ENCODE measurements around the gene PAX8. TPM values are rescaled to one million over a fixed set of nuclear protein-coding genes. Genes with fewer than 3 reads are reported as not detected.

Gene PAX8
- total and polyA plus RNA-seq, 2 of the 13 experiments (the other 11 are each of a cell fraction or from before 2014, with no cell fraction given): 1.5 to 8.8 TPM

GRCh38 chr2:113180131-113180946, 98.4 kb downstream of the PAX8 start (continued):
- TF ChIP-seq ZFAT (CRISPR knock-in tag; conservative IDR thresholded peaks at IDR 0.05) (no peak), GATAD2A (CRISPR knock-in tag; IDR thresholded peaks at IDR 0.05) (peak; percentile 87), ZNF18 (CRISPR knock-in tag; IDR thresholded peaks at IDR 0.05; ENCODE audit: insufficient replicate concordance) (peak; percentile 77), HDAC1 (CRISPR knock-in tag; IDR thresholded peaks at IDR 0.05) (peak; percentile 81; the same call in 1 of the 2 replicates), TBX2 (CRISPR knock-in tag; IDR thresholded peaks at IDR 0.05; ENCODE audit: borderline replicate concordance) (peak; percentile 80; the same call in 1 of the 2 replicates), BORCS8-MEF2B (CRISPR knock-in tag; IDR thresholded peaks at IDR 0.05) (peak; percentile 26; the same call in 1 of the 2 replicates), ERF (CRISPR knock-in tag; IDR thresholded peaks at IDR 0.05) (peak; percentile 74), ZBTB7A (CRISPR knock-in tag; IDR thresholded peaks at IDR 0.05) (peak; percentile 96; the same call in 1 of the 2 replicates), ZNF790 (CRISPR knock-in tag; IDR thresholded peaks at IDR 0.05; ENCODE audit: borderline replicate concordance) (no peak), ZNF205 (CRISPR knock-in tag; IDR thresholded peaks at IDR 0.05) (peak; percentile 66; the same call in 1 of the 2 replicates), TP53 (CRISPR knock-in tag; conservative IDR thresholded peaks at IDR 0.05) (no peak), NFYC (CRISPR knock-in tag; IDR thresholded peaks at IDR 0.05) (no peak; the same call in 1 of the 2 replicates), THAP9 (CRISPR knock-in tag; IDR thresholded peaks at IDR 0.05; ENCODE audit: borderline replicate concordance) (no peak), ZNF136 (CRISPR knock-in tag; IDR thresholded peaks at IDR 0.05; ENCODE audit: low read depth) (0 out of 2 replicates have a peak, but pooled peaks have one; percentile 24), DMAP1 (CRISPR knock-in tag; IDR thresholded peaks at IDR 0.05) (0 out of 2 replicates have a peak, but pooled peaks have one; percentile 18), TBL1XR1 (IDR thresholded peaks at IDR 0.05; ENCODE audit: borderline replicate concordance, low read length, partially characterized antibody) (peak; percentile 29), ZNF670 (CRISPR knock-in tag; IDR thresholded peaks at IDR 0.05; ENCODE audit: borderline replicate concordance) (peak; percentile 65; the same call in 1 of the 2 replicates), LCORL (IDR thresholded peaks at IDR 0.05) (0 out of 2 replicates have a peak, but pooled peaks have one; percentile 21), LCORL (CRISPR knock-in tag; IDR thresholded peaks at IDR 0.05) (peak; percentile 50; the same call in 1 of the 2 replicates), ZNF788 (CRISPR knock-in tag; IDR thresholded peaks at IDR 0.05; ENCODE audit: borderline replicate concordance) (peak; percentile 73; the same call in 1 of the 2 replicates), CBX1 (IDR thresholded peaks at IDR 0.05; ENCODE audit: low read depth) (no peak)
- TF ChIP-seq, protein P1, sequence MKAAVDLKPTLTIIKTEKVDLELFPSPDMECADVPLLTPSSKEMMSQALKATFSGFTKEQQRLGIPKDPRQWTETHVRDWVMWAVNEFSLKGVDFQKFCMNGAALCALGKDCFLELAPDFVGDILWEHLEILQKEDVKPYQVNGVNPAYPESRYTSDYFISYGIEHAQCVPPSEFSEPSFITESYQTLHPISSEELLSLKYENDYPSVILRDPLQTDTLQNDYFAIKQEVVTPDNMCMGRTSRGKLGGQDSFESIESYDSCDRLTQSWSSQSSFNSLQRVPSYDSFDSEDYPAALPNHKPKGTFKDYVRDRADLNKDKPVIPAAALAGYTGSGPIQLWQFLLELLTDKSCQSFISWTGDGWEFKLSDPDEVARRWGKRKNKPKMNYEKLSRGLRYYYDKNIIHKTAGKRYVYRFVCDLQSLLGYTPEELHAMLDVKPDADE (CRISPR knock-in tag; IDR thresholded peaks at IDR 0.05): no peak
